Measurements from ENCODE around the gene RNF207.

- TF ChIP-seq, protein P1, sequence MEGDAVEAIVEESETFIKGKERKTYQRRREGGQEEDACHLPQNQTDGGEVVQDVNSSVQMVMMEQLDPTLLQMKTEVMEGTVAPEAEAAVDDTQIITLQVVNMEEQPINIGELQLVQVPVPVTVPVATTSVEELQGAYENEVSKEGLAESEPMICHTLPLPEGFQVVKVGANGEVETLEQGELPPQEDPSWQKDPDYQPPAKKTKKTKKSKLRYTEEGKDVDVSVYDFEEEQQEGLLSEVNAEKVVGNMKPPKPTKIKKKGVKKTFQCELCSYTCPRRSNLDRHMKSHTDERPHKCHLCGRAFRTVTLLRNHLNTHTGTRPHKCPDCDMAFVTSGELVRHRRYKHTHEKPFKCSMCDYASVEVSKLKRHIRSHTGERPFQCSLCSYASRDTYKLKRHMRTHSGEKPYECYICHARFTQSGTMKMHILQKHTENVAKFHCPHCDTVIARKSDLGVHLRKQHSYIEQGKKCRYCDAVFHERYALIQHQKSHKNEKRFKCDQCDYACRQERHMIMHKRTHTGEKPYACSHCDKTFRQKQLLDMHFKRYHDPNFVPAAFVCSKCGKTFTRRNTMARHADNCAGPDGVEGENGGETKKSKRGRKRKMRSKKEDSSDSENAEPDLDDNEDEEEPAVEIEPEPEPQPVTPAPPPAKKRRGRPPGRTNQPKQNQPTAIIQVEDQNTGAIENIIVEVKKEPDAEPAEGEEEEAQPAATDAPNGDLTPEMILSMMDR (tag by site-specific recombination; IDR thresholded peaks at IDR 0.05) = no peak
- TF ChIP-seq, protein P2, sequence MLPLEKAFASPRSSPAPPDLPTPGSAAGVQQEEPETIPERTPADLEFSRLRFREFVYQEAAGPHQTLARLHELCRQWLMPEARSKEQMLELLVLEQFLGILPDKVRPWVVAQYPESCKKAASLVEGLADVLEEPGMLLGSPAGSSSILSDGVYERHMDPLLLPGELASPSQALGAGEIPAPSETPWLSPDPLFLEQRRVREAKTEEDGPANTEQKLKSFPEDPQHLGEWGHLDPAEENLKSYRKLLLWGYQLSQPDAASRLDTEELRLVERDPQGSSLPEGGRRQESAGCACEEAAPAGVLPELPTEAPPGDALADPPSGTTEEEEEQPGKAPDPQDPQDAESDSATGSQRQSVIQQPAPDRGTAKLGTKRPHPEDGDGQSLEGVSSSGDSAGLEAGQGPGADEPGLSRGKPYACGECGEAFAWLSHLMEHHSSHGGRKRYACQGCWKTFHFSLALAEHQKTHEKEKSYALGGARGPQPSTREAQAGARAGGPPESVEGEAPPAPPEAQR (tag by site-specific recombination; IDR thresholded peaks at IDR 0.05) = no peak
Measured at GRCh38 chr1:6221210-6221784, 15.4 kb downstream of the RNF207 start.

Data from HEK293 (cell line).